ENCODE data around the gene CHD5.

Gene CHD5

GRCh38 chr1:6092211-6092610 lies 87.9 kb downstream of the CHD5 start:
- H2AFZ ChIP-seq (ENCODE audit: low read length) = no peak overlapping the region
- H3K36me3 ChIP-seq (replicated peaks; ENCODE audit: insufficient read depth, low read length) = no peaks in the 10 kb centered on the region; the same call in 1 of the 2 replicates
- H3K9me2 ChIP-seq (replicated peaks; ENCODE audit: insufficient read depth, low read length) = no peaks in the 10 kb centered on the region
- H3F3A ChIP-seq (ENCODE audit: insufficient read depth, low read length) = no peaks in the 10 kb centered on the region
- no peaks in the 10 kb centered on the region for H3K9me3 ChIP-seq (replicated peaks; ENCODE audit: insufficient read depth, low read length)
- H3K9ac ChIP-seq (ENCODE audit: low read length) = no peak overlapping the region
- no peaks in the 10 kb centered on the region for H3K79me2 ChIP-seq (ENCODE audit: low read length)
- H3K4me2 ChIP-seq (ENCODE audit: low read depth, low read length) = no peak overlapping the region
- no peaks in the 10 kb centered on the region for H3K4me1 ChIP-seq (ENCODE audit: low read length)
- H3K4me3 ChIP-seq (ENCODE audit: low read length) = no peak overlapping the region
- H3K27me3 ChIP-seq (replicated peaks; ENCODE audit: insufficient read depth, low read length) = no peaks in the 10 kb centered on the region
- DNase-seq = no peak
- TF ChIP-seq EZH2 (optimal IDR thresholded peaks at IDR 0.05; ENCODE audit: low read depth, low read length) (no peak), EZH2phosphoT487 (IDR thresholded peaks at IDR 0.05; ENCODE audit: low read length) (no peak), CTCF (IDR thresholded peaks at IDR 0.05; ENCODE audit: low read length) (no peak)
- no peak overlapping the region for H3K27ac ChIP-seq (ENCODE audit: low read length)
- no peaks in the 10 kb centered on the region for H4K20me1 ChIP-seq (ENCODE audit: insufficient read depth, low read length)

GRCh38 chr1:6091823-6092109 lies 88.4 kb downstream of the CHD5 start:
- no peaks in the 10 kb centered on the region for H3K9me3 ChIP-seq (replicated peaks; ENCODE audit: insufficient read depth, low read length)
- no peaks in the 10 kb centered on the region for H3K4me1 ChIP-seq (ENCODE audit: low read length)
- H4K20me1 ChIP-seq (ENCODE audit: insufficient read depth, low read length) = no peaks in the 10 kb centered on the region
- H3K27ac ChIP-seq (ENCODE audit: low read length) = no peak overlapping the region
- H3K79me2 ChIP-seq (ENCODE audit: low read length) = no peaks in the 10 kb centered on the region
- H3K4me3 ChIP-seq (ENCODE audit: low read length) = no peak overlapping the region
- H2AFZ ChIP-seq (ENCODE audit: low read length) = no peak overlapping the region
- no peaks in the 10 kb centered on the region for H3K27me3 ChIP-seq (replicated peaks; ENCODE audit: insufficient read depth, low read length)
- H3K36me3 ChIP-seq (replicated peaks; ENCODE audit: insufficient read depth, low read length) = no peaks in the 10 kb centered on the region; the same call in 1 of the 2 replicates
- H3K4me2 ChIP-seq (ENCODE audit: low read depth, low read length) = no peak overlapping the region
- no peak for TF ChIP-seq EZH2 (optimal IDR thresholded peaks at IDR 0.05; ENCODE audit: low read depth, low read length)
- TF ChIP-seq CTCF (IDR thresholded peaks at IDR 0.05; ENCODE audit: low read length) = no peak
- no peak for TF ChIP-seq EZH2phosphoT487 (IDR thresholded peaks at IDR 0.05; ENCODE audit: low read length)
- H3K9ac ChIP-seq (ENCODE audit: low read length) = no peak overlapping the region
- no peak for DNase-seq
- no peaks in the 10 kb centered on the region for H3K9me2 ChIP-seq (replicated peaks; ENCODE audit: insufficient read depth, low read length)
- H3F3A ChIP-seq (ENCODE audit: insufficient read depth, low read length) = no peaks in the 10 kb centered on the region

GRCh38 chr1:6090996-6091822 lies 88.9 kb downstream of the CHD5 start:
- no peaks in the 10 kb centered on the region for H4K20me1 ChIP-seq (ENCODE audit: insufficient read depth, low read length)
- no peaks in the 10 kb centered on the region; the same call in 1 of the 2 replicates for H3K36me3 ChIP-seq (replicated peaks; ENCODE audit: insufficient read depth, low read length)
- no peak overlapping the region for H3K9ac ChIP-seq (ENCODE audit: low read length)
- H3K27me3 ChIP-seq (replicated peaks; ENCODE audit: insufficient read depth, low read length) = no peaks in the 10 kb centered on the region
- no peak overlapping the region for H3K4me3 ChIP-seq (ENCODE audit: low read length)
- no peaks in the 10 kb centered on the region for H3K9me3 ChIP-seq (replicated peaks; ENCODE audit: insufficient read depth, low read length)
- no peaks in the 10 kb centered on the region for H3K79me2 ChIP-seq (ENCODE audit: low read length)
- no peak overlapping the region for H3K27ac ChIP-seq (ENCODE audit: low read length)
- no peaks in the 10 kb centered on the region for H3F3A ChIP-seq (ENCODE audit: insufficient read depth, low read length)
- no peak overlapping the region for H3K4me2 ChIP-seq (ENCODE audit: low read depth, low read length)
- no peak overlapping the region for H2AFZ ChIP-seq (ENCODE audit: low read length)
- H3K4me1 ChIP-seq (ENCODE audit: low read length) = no peaks in the 10 kb centered on the region
- no peak for DNase-seq
- no peaks in the 10 kb centered on the region for H3K9me2 ChIP-seq (replicated peaks; ENCODE audit: insufficient read depth, low read length)
- TF ChIP-seq EZH2phosphoT487 (IDR thresholded peaks at IDR 0.05; ENCODE audit: low read length) = no peak
- no peak for TF ChIP-seq EZH2 (optimal IDR thresholded peaks at IDR 0.05; ENCODE audit: low read depth, low read length)
- TF ChIP-seq CTCF (IDR thresholded peaks at IDR 0.05; ENCODE audit: low read length) = no peak

Measured in MM.1S (cell line).